ENCODE data around the gene MRPS27.

The MRPS27 gene

GRCh38 chr5:72170101-72170500, 149.9 kb downstream of the MRPS27 start:
- no peak overlapping the region for H3K27ac ChIP-seq
- TF ChIP-seq, protein P1, sequence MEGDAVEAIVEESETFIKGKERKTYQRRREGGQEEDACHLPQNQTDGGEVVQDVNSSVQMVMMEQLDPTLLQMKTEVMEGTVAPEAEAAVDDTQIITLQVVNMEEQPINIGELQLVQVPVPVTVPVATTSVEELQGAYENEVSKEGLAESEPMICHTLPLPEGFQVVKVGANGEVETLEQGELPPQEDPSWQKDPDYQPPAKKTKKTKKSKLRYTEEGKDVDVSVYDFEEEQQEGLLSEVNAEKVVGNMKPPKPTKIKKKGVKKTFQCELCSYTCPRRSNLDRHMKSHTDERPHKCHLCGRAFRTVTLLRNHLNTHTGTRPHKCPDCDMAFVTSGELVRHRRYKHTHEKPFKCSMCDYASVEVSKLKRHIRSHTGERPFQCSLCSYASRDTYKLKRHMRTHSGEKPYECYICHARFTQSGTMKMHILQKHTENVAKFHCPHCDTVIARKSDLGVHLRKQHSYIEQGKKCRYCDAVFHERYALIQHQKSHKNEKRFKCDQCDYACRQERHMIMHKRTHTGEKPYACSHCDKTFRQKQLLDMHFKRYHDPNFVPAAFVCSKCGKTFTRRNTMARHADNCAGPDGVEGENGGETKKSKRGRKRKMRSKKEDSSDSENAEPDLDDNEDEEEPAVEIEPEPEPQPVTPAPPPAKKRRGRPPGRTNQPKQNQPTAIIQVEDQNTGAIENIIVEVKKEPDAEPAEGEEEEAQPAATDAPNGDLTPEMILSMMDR (conservative IDR thresholded peaks at IDR 0.05): no peak

Data from VCaP (cell line).